ENCODE measurements around the gene DDX39B. TPM values are rescaled to one million over a fixed set of nuclear protein-coding genes. Genes with fewer than 3 reads are reported as not detected.

The DDX39B gene
- total and polyA plus RNA-seq, 2 of the 4 experiments (the other 2 are of a cell fraction) = 371 to 796 TPM

DNA sequence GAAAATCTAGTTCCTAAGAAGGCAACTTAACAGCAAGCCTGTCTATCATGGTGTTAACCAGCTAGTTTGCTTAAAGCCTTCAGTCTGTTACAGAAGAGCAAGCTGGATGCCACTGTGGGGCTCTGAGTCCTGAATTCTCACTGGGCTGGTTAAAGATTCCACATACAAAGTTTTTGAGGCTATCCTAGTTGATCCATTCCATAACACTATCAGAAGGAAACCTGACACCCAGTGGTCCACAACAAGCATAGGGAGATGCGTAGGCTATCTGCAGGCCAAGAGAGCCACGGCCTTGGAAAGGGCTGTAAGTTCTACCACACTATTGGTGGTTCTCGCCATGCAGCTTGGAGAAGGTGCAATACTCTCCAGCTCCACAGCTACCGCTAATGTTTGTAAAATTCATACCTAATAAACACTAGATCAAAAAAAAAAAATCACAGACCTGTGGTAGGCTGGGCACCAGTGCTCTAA, 13.5 kb downstream of the DDX39B start:
- ATAC-seq (ENCODE audit: low read depth) (peak; percentile 15), DNase-seq (no peak)
- Histone ChIP-seq H3K4ac (ENCODE audit: low read depth, low read length) (no peak overlapping the region), H3K79me1 (ENCODE audit: low read depth in 1 of 2, low read length in 2 of 2) (peaks cover 15 to 49% of the 10 kb centered on the region in 2 experiments; a peak in 3 of 4 replicates), H3K14ac (replicated peaks; ENCODE audit: low read depth, low read length) (no peak overlapping the region), H3K9ac (ENCODE audit: low read depth, low read length) (no peak overlapping the region), H2AK5ac (ENCODE audit: low read depth, low read length) (no peak overlapping the region), H2BK20ac (ENCODE audit: low read depth, low read length) (no peak overlapping the region), H3K56ac (ENCODE audit: extremely low read depth, insufficient read depth, low read length) (no peak overlapping the region), H4K20me1 (ENCODE audit: insufficient read depth, low read length) (peaks cover 47% of the 10 kb centered on the region), H3K18ac (ENCODE audit: low read depth, low read length) (no peak overlapping the region), H2BK120ac (ENCODE audit: low read depth, low read length) (no peak overlapping the region), H2AFZ (replicated peaks; ENCODE audit: low read length, poor library complexity) (no peak overlapping the region), H3K4me1 (ENCODE audit: control insufficient read depth, insufficient read depth, low read length) (peaks cover 10% of the 10 kb centered on the region), H3K9me1 (ENCODE audit: insufficient read depth, low read length) (peaks cover 20% of the 10 kb centered on the region), H2BK15ac (ENCODE audit: low read depth, low read length) (no peak overlapping the region), H4K8ac (ENCODE audit: low read depth in 2 of 2, low read length in 2 of 2) (no peak overlapping the region), H3K4me3 (ENCODE audit: insufficient read depth, low read depth, low read length) (no peak overlapping the region), H3K9me3 (ENCODE audit: control insufficient read depth, insufficient read depth, low read length) (no peaks in the 10 kb centered on the region), H3K36me3 (ENCODE audit: control insufficient read depth, insufficient read depth, low read length) (peaks cover 41% of the 10 kb centered on the region), H4K5ac (ENCODE audit: low read depth, low read length) (no peak overlapping the region), H3K27me3 (ENCODE audit: control insufficient read depth, insufficient read depth, low read length) (no peaks in the 10 kb centered on the region), H4K91ac (ENCODE audit: insufficient read depth, low read depth, low read length) (no peak overlapping the region), H3K4me2 (ENCODE audit: low read depth, low read length) (no peak overlapping the region), H3K23ac (ENCODE audit: low read depth, low read length) (no peak overlapping the region), H3K27ac (ENCODE audit: insufficient read depth, low read length) (no peak overlapping the region), H2AK9ac (replicated peaks; ENCODE audit: low read depth, low read length, poor library complexity) (no peak overlapping the region), H2BK5ac (ENCODE audit: low read depth, low read length, poor library complexity, severe bottlenecking) (no peak overlapping the region)
- in situ Hi-C loops (cut with MboI; ENCODE audit: low sequenced_read_pairs) (no loop called here), intact Hi-C loops (cut with micrococcal nuclease) (loop anchor here (5.0 kb wide), 1 partner anchor 36 kb away; no protein-coding TSS in a partner anchor), dilution Hi-C loops (cut with HindIII; ENCODE audit: low sequenced_read_pairs, unreplicated experiment) (no loop called here)
- CTCF ChIA-PET = interaction anchor here (0.9 to 1.3 kb wide), 2 partner anchors 18 to 33 kb away, joined by 4 to 5 read pairs; partner anchors contain the start of gene ATP6V1G2
- WGBS, 2 experiments (ENCODE audit: extremely low coverage in 2 of 2, insufficient read length in 1 of 2) = 60% methylated on average over 1 of the region's 4 CpGs; no CpG with 5 or more reads in 1 of the 2 experiments
- POLR2A ChIA-PET (ENCODE audit: unreplicated experiment) = no interaction called here
- no TSS peak for BruUV-seq (replicated peaks)
- TF ChIP-seq POLR2A (IDR thresholded peaks at IDR 0.05; ENCODE audit: low read depth, low read length) = no peak
- TF ChIP-seq MXI1 (IDR thresholded peaks at IDR 0.05; ENCODE audit: borderline replicate concordance, low read depth, low read length) = no peak
- no peak for TF ChIP-seq BHLHE40 (IDR thresholded peaks at IDR 0.05; ENCODE audit: low read depth, low read length)
- TF ChIP-seq MAFK (IDR thresholded peaks at IDR 0.05; ENCODE audit: low read depth, low read length) = no peak
- no peak for TF ChIP-seq SMC3 (IDR thresholded peaks at IDR 0.05; ENCODE audit: low read depth, low read length)
- TF ChIP-seq, protein P1, sequence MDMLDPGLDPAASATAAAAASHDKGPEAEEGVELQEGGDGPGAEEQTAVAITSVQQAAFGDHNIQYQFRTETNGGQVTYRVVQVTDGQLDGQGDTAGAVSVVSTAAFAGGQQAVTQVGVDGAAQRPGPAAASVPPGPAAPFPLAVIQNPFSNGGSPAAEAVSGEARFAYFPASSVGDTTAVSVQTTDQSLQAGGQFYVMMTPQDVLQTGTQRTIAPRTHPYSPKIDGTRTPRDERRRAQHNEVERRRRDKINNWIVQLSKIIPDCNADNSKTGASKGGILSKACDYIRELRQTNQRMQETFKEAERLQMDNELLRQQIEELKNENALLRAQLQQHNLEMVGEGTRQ (IDR thresholded peaks at IDR 0.05; ENCODE audit: low read depth, low read length) = no peak
- no peak for TF ChIP-seq CEBPB (IDR thresholded peaks at IDR 0.05; ENCODE audit: low read depth, low read length)
- no peak for TF ChIP-seq MAZ (IDR thresholded peaks at IDR 0.05; ENCODE audit: borderline replicate concordance, low read depth, low read length)
- no peak for TF ChIP-seq RAD21 (IDR thresholded peaks at IDR 0.05; ENCODE audit: low read length)
- TF ChIP-seq RFX5 (IDR thresholded peaks at IDR 0.05; ENCODE audit: low read depth, low read length) = no peak
- no peak for TF ChIP-seq ELK1 (IDR thresholded peaks at IDR 0.05; ENCODE audit: borderline replicate concordance, low read depth, low read length)
- no peak for TF ChIP-seq RCOR1 (IDR thresholded peaks at IDR 0.05; ENCODE audit: insufficient replicate concordance, low read length)
- no peak for TF ChIP-seq NFE2L2 (IDR thresholded peaks at IDR 0.05; ENCODE audit: low read depth, low read length)
- no peak for TF ChIP-seq FOS (IDR thresholded peaks at IDR 0.05; ENCODE audit: low read depth, low read length)
- TF ChIP-seq, protein P2, sequence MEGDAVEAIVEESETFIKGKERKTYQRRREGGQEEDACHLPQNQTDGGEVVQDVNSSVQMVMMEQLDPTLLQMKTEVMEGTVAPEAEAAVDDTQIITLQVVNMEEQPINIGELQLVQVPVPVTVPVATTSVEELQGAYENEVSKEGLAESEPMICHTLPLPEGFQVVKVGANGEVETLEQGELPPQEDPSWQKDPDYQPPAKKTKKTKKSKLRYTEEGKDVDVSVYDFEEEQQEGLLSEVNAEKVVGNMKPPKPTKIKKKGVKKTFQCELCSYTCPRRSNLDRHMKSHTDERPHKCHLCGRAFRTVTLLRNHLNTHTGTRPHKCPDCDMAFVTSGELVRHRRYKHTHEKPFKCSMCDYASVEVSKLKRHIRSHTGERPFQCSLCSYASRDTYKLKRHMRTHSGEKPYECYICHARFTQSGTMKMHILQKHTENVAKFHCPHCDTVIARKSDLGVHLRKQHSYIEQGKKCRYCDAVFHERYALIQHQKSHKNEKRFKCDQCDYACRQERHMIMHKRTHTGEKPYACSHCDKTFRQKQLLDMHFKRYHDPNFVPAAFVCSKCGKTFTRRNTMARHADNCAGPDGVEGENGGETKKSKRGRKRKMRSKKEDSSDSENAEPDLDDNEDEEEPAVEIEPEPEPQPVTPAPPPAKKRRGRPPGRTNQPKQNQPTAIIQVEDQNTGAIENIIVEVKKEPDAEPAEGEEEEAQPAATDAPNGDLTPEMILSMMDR (conservative IDR thresholded peaks at IDR 0.05; ENCODE audit: low read depth, low read length) = no peak
- TF ChIP-seq CHD1 (IDR thresholded peaks at IDR 0.05; ENCODE audit: low read depth, low read length) = no peak
